ENCODE data around the gene PARD3. TPM values are rescaled to one million over a fixed set of nuclear protein-coding genes. Genes with fewer than 3 reads are reported as not detected.

Gene PARD3
- total RNA-seq, 4 donors from 2014 or later = 150 to 172 (median 165) TPM

DNA sequence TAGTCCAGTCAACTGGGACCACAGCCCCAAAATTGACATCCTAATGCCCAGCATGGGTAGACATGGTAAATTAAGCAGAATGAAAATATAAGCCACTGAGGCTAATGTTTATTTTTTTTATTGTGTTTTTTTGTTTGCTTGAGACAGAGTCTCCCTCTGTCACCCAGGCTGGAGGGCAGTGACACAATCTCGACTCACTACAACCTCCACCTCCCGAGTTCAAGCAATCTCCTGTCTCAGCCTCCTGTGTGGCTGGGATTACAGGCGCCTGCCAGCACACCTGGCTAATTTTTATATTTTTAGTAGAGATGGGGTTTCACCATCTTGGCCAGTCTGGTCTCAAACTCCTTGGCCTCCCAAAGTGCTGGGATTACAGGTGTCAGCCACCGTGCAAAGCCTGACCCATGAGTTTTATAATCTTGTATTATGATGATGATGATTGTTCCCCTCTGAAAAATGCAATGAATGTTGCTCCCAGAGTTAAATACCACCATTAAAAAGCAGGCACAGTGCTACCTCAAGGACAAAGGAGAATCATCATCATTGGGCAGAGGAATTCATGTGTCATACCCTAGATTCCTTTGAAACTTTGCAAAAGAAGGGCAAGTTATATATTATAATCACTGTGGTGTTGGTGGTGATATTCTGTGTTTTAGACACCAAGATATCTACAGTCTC, 228.0 kb downstream of the PARD3 start:
- H3K4me3 ChIP-seq (ENCODE audit: low read depth, poor library complexity, severe bottlenecking) = no peak overlapping the region
- intact Hi-C loops (cut with DNase I; ENCODE audit: low total_unique reads) = no loop called here
- WGBS, 2 donors = 94 to 98% methylated on average over 4 of the region's 4 CpGs
- DNase-seq (ENCODE audit: low spot score in 2 of 2) = no peak
- TF ChIP-seq, protein P1, sequence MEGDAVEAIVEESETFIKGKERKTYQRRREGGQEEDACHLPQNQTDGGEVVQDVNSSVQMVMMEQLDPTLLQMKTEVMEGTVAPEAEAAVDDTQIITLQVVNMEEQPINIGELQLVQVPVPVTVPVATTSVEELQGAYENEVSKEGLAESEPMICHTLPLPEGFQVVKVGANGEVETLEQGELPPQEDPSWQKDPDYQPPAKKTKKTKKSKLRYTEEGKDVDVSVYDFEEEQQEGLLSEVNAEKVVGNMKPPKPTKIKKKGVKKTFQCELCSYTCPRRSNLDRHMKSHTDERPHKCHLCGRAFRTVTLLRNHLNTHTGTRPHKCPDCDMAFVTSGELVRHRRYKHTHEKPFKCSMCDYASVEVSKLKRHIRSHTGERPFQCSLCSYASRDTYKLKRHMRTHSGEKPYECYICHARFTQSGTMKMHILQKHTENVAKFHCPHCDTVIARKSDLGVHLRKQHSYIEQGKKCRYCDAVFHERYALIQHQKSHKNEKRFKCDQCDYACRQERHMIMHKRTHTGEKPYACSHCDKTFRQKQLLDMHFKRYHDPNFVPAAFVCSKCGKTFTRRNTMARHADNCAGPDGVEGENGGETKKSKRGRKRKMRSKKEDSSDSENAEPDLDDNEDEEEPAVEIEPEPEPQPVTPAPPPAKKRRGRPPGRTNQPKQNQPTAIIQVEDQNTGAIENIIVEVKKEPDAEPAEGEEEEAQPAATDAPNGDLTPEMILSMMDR (IDR thresholded peaks at IDR 0.05) = no peak
- no peak for TF ChIP-seq POLR2A (IDR thresholded peaks at IDR 0.05)

DNA sequence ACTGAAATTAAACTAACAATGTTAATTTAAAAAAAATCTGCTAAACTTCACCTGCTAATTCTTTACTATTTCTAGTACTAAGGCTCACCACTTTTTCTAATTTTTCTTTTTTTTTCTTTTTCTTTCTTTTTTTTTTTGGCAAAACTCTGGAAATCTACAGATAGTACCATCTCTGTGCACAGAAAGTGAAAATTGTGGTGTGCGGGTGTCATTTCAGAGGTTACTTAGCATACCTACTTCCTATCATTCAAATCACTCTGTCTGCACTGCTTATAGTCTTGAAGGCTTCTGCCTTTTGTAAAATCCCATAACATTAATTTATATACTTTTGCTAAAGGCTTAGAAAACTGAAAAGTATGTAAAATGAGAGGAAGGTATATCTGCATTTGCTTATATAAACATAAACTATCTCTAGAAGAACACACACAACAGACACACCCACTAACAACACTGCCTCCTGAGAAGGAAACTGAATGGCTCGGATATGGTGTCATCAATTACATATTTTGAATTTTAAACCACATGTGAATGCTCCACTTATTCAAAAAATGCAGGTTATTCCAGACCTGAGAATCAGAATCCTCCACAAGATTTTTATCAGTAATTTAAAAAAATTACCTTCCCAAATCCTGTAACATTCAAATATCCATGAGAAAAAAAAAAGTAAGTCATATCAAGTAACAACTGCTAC, 229.5 kb downstream of the PARD3 start:
- H3K4me3 ChIP-seq (ENCODE audit: low read depth, poor library complexity, severe bottlenecking) = no peak overlapping the region
- intact Hi-C loops (cut with DNase I; ENCODE audit: low total_unique reads) = no loop called here
- 80 to 92% methylated on average over 2 of the region's 2 CpGs for WGBS, 2 donors
- no peak for DNase-seq (ENCODE audit: low spot score in 2 of 2)
- TF ChIP-seq, protein P1 (IDR thresholded peaks at IDR 0.05) = no peak
- TF ChIP-seq POLR2A (IDR thresholded peaks at IDR 0.05) = no peak

DNA sequence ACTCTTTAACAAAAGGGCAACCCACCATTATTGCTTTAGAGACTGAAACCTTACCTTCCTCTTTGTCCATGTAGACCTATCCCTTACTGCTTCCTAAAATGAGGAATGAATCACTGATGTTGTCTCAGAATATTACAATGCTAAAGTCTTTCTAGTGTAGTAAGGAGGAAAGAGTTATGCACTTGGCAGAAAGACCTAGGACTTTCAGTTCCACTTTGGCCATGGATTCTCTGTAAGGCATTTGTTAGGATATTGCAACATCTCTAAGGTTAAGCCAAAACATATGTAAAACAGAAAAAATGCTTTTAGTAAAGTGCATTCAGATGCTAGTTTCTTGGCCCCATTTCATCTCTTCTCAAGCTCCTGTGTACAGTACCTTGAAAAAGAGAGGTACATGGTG, 230.9 kb downstream of the PARD3 start:
- DNase-seq (ENCODE audit: low spot score in 2 of 2) = no peak
- intact Hi-C loops (cut with DNase I; ENCODE audit: low total_unique reads) = no loop called here
- H3K4me3 ChIP-seq (ENCODE audit: low read depth, poor library complexity, severe bottlenecking) = no peak overlapping the region
- TF ChIP-seq, protein P1 (IDR thresholded peaks at IDR 0.05) = no peak
- TF ChIP-seq POLR2A (IDR thresholded peaks at IDR 0.05) = no peak

DNA sequence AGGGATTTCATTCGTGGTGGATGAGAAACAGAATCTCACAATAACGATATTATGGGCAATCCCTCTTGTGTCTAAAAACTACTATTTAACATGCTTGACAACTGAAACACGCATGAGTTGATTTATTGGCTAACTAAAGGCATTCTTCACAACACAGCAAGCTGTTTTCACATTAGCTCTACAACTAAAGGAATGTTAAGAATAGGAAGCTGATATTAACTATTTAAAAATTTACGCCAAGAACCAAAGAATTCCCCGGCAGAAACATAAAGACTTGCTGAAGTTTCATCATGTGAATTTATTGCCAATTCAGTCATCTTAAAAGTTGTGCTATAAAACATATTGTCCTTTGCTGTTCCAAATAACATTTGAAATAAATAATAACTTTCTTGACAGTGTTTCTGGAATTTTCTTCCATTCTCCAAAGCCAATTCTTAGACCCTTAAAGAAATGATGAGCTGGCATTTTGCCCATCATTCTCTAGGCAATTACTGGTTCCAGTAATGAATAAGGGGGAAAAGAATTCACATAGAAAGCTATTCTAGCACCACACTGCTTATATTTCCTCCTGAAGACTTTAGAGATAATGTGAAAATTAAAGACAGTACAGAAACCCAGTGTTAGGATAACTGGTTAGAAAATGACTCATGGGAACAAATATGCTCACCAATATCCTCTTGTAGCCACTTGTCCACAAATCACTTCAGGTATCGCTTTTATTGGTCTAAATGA, 233.1 kb downstream of the PARD3 start:
- no peak overlapping the region for H3K4me3 ChIP-seq (ENCODE audit: low read depth, poor library complexity, severe bottlenecking)
- TF ChIP-seq POLR2A (IDR thresholded peaks at IDR 0.05) = no peak
- TF ChIP-seq, protein P1 (IDR thresholded peaks at IDR 0.05) = no peak
- intact Hi-C loops (cut with DNase I; ENCODE audit: low total_unique reads) = no loop called here
- DNase-seq (ENCODE audit: low spot score in 2 of 2) = no peak
- WGBS, 2 donors = 47 to 51% methylated on average over 6 of the region's 6 CpGs

DNA sequence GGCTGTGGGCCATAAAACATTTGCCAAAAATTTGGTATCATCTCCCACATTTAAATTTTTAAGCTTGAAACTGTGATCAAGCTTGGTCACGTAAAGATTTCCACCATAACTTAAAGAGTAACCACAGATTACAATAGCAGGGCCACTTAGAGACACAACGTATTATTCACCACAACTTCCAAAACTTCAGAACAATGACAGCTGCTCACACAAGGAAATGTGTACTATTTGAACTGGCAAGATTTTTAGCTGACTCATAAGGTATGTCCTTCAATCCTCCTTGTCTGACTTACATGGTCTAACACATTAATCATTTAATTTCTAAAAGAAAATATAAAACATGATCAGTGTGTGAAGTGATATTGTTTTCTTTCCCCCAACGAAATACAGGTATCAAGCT, 234.5 kb downstream of the PARD3 start:
- TF ChIP-seq POLR2A (IDR thresholded peaks at IDR 0.05) = no peak
- TF ChIP-seq, protein P1 (IDR thresholded peaks at IDR 0.05) = no peak
- 60 to 62% methylated on average over 3 of the region's 3 CpGs for WGBS, 2 donors
- DNase-seq (ENCODE audit: low spot score in 2 of 2) = no peak
- intact Hi-C loops (cut with DNase I; ENCODE audit: low total_unique reads) = no loop called here
- H3K4me3 ChIP-seq (ENCODE audit: low read depth, poor library complexity, severe bottlenecking) = no peak overlapping the region
